Measurements from ENCODE around the gene C3orf20.

The C3orf20 gene

DNA sequence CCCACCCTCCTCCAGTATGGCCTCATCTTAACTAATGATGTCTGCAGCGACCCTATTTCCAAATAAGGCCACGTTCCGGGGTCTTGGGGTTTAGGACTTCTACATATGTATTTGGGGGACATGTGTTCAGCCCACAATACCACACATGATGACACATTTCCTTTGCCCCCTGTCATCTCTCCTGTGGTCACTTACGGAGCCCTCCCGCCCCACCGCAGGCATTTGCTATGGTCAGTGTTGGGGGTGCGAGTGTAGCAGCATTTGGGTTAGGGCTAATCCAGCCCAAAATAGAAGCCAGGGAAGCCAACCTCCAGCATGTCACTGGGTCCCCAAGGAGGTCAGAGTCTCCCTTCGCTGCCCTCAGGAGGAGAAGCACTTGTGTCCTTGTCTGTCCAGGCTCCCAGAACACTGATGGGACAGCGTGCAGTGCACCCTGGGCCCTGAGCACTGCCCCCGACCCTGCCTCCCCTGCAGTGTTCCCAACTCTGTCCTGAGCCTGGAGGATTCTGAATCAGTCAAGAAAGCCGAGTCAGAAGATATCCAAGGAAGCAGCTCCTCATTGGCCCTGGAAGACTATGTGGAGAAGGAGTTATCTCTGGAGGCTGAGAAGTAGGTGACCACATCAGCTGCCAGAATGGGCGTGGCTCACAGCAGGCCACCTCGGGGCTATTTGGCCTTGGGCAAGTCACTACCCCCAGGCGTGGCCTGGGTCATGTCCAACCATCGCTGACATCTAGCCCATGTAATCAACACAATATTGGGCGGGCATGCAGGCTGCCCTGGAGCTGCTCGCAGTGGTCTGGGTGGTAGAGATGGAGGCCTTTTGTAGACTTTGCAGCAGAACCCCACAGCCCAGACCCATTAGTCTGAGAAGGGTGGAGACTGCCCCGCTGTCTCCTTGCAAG is 96.9 kb downstream of the C3orf20 start:
- no peaks in the 10 kb centered on the region for H3K4me1 ChIP-seq (ENCODE audit: low read depth, poor library complexity, severe bottlenecking)
- H4K20me1 ChIP-seq (ENCODE audit: insufficient read depth), result no peaks in the 10 kb centered on the region
- H2AFZ ChIP-seq (ENCODE audit: low read depth), result no peak overlapping the region
- H3K4me2 ChIP-seq, result no peak overlapping the region
- no peaks in the 10 kb centered on the region for H3K79me2 ChIP-seq (ENCODE audit: insufficient read depth, low read depth)
- H3K27ac ChIP-seq, result no peak overlapping the region
- no peaks in the 10 kb centered on the region for H3K27me3 ChIP-seq (ENCODE audit: insufficient read depth, low read depth)
- no peak overlapping the region for H3K4me3 ChIP-seq (IDR thresholded peaks at IDR 0.05; ENCODE audit: insufficient read depth, low read depth, low read length)
- H3K9ac ChIP-seq, result no peak overlapping the region
- H3K36me3 ChIP-seq (ENCODE audit: insufficient read depth), result no peaks in the 10 kb centered on the region
- TF ChIP-seq, protein P1, sequence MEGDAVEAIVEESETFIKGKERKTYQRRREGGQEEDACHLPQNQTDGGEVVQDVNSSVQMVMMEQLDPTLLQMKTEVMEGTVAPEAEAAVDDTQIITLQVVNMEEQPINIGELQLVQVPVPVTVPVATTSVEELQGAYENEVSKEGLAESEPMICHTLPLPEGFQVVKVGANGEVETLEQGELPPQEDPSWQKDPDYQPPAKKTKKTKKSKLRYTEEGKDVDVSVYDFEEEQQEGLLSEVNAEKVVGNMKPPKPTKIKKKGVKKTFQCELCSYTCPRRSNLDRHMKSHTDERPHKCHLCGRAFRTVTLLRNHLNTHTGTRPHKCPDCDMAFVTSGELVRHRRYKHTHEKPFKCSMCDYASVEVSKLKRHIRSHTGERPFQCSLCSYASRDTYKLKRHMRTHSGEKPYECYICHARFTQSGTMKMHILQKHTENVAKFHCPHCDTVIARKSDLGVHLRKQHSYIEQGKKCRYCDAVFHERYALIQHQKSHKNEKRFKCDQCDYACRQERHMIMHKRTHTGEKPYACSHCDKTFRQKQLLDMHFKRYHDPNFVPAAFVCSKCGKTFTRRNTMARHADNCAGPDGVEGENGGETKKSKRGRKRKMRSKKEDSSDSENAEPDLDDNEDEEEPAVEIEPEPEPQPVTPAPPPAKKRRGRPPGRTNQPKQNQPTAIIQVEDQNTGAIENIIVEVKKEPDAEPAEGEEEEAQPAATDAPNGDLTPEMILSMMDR (conservative IDR thresholded peaks at IDR 0.05; ENCODE audit: low read depth, low read length), result no peak

DNA sequence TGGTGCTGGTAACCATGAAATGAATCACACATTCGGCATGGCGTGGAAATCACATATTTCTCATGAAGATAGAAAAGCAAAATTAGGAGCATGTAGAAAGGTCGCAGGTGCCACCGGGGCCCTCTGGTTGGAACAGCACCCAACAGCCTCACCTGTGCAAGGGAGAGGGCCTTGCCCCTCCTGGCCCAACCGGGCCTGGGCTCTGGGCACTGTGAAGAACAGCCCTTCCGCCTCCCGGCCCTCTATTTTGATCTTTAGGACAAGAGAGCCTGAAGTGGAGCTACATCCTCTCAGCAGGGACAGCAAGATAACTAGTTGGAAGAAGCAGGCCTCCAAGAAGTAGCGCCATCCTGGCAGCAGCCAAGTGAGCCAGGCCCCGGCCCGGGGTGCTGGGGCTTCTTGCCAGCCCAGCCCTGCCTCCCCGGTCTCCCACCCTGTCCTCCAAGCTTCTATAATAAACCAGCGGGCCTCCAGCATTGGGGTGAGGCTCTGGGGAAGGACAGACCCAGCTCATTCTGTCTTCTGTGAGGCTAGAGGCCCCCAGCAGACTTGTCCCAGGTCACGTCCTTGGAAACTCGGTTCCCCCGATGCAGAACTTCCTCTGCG is 97.7 kb downstream of the C3orf20 start:
- Histone ChIP-seq H3K9ac (no peak overlapping the region), H3K79me2 (ENCODE audit: insufficient read depth, low read depth) (no peaks in the 10 kb centered on the region), H3K4me1 (ENCODE audit: low read depth, poor library complexity, severe bottlenecking) (no peaks in the 10 kb centered on the region), H3K4me2 (no peak overlapping the region), H3K36me3 (ENCODE audit: insufficient read depth) (no peaks in the 10 kb centered on the region), H2AFZ (ENCODE audit: low read depth) (no peak overlapping the region), H3K4me3 (IDR thresholded peaks at IDR 0.05; ENCODE audit: insufficient read depth, low read depth, low read length) (no peak overlapping the region), H4K20me1 (ENCODE audit: insufficient read depth) (no peaks in the 10 kb centered on the region), H3K27ac (no peak overlapping the region), H3K27me3 (ENCODE audit: insufficient read depth, low read depth) (no peaks in the 10 kb centered on the region)
- TF ChIP-seq, protein P1 (conservative IDR thresholded peaks at IDR 0.05; ENCODE audit: low read depth, low read length), result no peak

DNA sequence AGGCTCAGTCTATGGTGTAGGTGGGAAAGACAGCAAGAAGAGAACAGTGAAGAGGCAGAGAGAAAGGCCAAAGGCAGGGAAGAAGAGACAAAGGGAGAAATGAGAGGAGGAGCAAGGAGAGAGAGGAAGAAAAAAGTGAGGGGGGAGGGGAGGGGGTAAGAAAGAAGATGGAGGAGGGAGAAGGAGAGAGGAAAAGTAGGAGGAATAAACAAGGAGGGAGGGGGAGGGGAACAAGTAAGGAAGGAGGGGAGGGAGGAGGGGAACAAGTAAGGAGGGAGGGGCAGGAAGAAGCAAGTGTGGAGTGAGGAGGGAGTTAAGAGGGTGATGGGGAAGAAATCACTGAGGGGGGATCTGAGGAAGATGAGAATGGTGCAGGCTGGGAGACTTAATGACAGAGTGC is 98.3 kb downstream of the C3orf20 start:
- Histone ChIP-seq H3K4me3 (IDR thresholded peaks at IDR 0.05; ENCODE audit: insufficient read depth, low read depth, low read length) (no peak overlapping the region), H3K27me3 (ENCODE audit: insufficient read depth, low read depth) (no peaks in the 10 kb centered on the region), H3K79me2 (ENCODE audit: insufficient read depth, low read depth) (no peaks in the 10 kb centered on the region), H3K9ac (no peak overlapping the region), H4K20me1 (ENCODE audit: insufficient read depth) (no peaks in the 10 kb centered on the region), H3K4me2 (no peak overlapping the region), H3K27ac (no peak overlapping the region), H3K4me1 (ENCODE audit: low read depth, poor library complexity, severe bottlenecking) (no peaks in the 10 kb centered on the region), H2AFZ (ENCODE audit: low read depth) (no peak overlapping the region), H3K36me3 (ENCODE audit: insufficient read depth) (no peaks in the 10 kb centered on the region)
- TF ChIP-seq, protein P1 (conservative IDR thresholded peaks at IDR 0.05; ENCODE audit: low read depth, low read length), result no peak

DNA sequence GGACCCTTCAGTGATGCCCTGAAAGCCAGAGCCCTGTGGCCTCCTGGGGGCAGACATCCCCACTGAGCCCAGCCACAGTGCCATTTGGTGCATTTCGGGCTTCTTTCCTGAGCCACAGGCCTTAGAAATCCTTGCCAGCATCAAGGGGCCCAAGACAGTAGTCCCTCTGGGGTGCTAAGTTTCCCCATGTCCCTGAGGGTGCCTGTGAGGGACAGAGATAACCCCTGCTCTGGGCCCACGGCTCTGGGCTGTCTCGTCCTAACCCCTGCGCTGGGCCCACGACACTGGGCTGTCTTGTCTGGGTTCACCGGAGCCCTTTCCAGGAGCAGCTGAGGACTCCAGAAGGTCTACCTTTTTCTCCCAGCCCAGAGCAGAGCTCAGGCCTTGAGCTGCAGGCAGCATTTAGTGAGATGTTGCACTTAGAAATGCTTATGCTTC is 98.8 kb downstream of the C3orf20 start:
- H4K20me1 ChIP-seq (ENCODE audit: insufficient read depth), result no peaks in the 10 kb centered on the region
- H3K27ac ChIP-seq, result no peak overlapping the region
- TF ChIP-seq, protein P1 (conservative IDR thresholded peaks at IDR 0.05; ENCODE audit: low read depth, low read length), result no peak
- H3K4me3 ChIP-seq (IDR thresholded peaks at IDR 0.05; ENCODE audit: insufficient read depth, low read depth, low read length), result no peak overlapping the region
- H3K9ac ChIP-seq, result no peak overlapping the region
- no peak overlapping the region for H2AFZ ChIP-seq (ENCODE audit: low read depth)
- H3K4me1 ChIP-seq (ENCODE audit: low read depth, poor library complexity, severe bottlenecking), result no peaks in the 10 kb centered on the region
- no peaks in the 10 kb centered on the region for H3K79me2 ChIP-seq (ENCODE audit: insufficient read depth, low read depth)
- no peak overlapping the region for H3K4me2 ChIP-seq
- H3K27me3 ChIP-seq (ENCODE audit: insufficient read depth, low read depth), result no peaks in the 10 kb centered on the region
- H3K36me3 ChIP-seq (ENCODE audit: insufficient read depth), result no peaks in the 10 kb centered on the region
